Peyer's patch (tissue), 4 donors: ENCODE data around the gene USF2.
A peak's percentile ranks its signal among the peaks of the same experiment; 100 is the strongest.

Experiments used
- POLR2A ChIP-seq, 2 donors: fragments of 450-650 bp; IDR thresholded peaks; one replicate each; pipeline ENCODE4 v1.5.1; 2017; ENCODE audit warnings: antibody characterized with exemption in 2 of 2, mild to moderate bottlenecking in 2 of 2, moderate library complexity in 2 of 2
- TF ChIP-seq, protein P1 (sequence below), 6 experiments: fragments of 450-650 bp in 4 of 6; fragments of 200-600 bp in 2 of 6; sonication (generic) in 1 of 6; IDR thresholded peaks; one replicate each; pipeline ENCODE4 v1.5.1; 2017 to 2019; ENCODE audit warnings: antibody characterized with exemption in 6 of 6, mild to moderate bottlenecking in 3 of 6, moderate library complexity in 1 of 6

DNA sequence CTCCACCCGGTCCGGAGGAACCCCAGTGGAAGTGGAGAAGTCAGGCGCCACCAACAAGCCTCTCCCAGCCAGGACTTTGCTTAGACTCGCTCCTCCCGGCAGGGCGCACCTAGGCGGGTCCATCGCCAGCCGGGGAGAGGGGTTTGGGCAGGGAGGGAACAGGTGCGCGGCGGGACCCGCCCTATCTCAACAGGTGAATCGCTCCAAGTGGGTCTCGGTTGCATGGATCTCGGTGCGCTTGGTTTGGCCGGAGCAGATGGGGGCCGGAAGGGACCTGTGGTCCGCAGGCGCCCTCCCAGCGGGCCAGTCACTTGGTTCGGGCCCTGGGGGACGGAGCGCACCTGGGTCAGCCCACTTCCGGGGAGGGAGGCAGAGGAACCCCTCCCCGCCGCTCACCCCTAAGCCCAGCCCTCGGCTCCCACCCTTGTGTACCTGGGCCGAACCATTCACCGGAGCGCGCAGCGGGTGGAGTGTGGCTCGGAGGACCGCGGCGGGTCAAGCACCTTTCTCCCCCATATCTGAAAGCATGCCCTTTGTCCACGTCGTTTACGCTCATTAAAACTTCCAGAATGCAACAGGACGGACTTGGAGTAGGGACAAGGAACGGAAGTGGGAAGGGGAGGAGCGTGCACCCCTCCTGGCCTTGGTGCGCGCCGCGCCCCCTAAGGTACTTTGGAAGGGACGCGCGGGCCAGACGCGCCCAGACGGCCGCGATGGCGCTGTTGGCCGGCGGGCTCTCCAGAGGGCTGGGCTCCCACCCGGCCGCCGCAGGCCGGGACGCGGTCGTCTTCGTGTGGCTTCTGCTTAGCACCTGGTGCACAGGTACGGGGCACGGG lies 20.2 kb upstream of the USF2 start, which contains the start of gene LSR:
- TF ChIP-seq, protein P1, sequence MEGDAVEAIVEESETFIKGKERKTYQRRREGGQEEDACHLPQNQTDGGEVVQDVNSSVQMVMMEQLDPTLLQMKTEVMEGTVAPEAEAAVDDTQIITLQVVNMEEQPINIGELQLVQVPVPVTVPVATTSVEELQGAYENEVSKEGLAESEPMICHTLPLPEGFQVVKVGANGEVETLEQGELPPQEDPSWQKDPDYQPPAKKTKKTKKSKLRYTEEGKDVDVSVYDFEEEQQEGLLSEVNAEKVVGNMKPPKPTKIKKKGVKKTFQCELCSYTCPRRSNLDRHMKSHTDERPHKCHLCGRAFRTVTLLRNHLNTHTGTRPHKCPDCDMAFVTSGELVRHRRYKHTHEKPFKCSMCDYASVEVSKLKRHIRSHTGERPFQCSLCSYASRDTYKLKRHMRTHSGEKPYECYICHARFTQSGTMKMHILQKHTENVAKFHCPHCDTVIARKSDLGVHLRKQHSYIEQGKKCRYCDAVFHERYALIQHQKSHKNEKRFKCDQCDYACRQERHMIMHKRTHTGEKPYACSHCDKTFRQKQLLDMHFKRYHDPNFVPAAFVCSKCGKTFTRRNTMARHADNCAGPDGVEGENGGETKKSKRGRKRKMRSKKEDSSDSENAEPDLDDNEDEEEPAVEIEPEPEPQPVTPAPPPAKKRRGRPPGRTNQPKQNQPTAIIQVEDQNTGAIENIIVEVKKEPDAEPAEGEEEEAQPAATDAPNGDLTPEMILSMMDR (IDR thresholded peaks at IDR 0.05) = peak in 2 of 6 experiments; percentile 9 to 18
- TF ChIP-seq POLR2A (IDR thresholded peaks at IDR 0.05) = peak; percentile 88 to 89
